Activated naive CD4-positive, alpha-beta T cell treated with anti-CD3 and anti-CD28 coated beads, Interleukin-2, amount 50 U/mL, for 16 hours (primary cell): ENCODE measurements around the gene PFN3.
"Not testable (repeated sequence)": the region's sequence is repeated elsewhere in the genome, so short reads cannot be mapped to it uniquely, and the experiment has no call there.

Experiments used
- DNase-seq: peaks from one replicate; pipeline ENCODE4 v3.0.0-alpha.2; 2020

The PFN3 gene

DNA sequence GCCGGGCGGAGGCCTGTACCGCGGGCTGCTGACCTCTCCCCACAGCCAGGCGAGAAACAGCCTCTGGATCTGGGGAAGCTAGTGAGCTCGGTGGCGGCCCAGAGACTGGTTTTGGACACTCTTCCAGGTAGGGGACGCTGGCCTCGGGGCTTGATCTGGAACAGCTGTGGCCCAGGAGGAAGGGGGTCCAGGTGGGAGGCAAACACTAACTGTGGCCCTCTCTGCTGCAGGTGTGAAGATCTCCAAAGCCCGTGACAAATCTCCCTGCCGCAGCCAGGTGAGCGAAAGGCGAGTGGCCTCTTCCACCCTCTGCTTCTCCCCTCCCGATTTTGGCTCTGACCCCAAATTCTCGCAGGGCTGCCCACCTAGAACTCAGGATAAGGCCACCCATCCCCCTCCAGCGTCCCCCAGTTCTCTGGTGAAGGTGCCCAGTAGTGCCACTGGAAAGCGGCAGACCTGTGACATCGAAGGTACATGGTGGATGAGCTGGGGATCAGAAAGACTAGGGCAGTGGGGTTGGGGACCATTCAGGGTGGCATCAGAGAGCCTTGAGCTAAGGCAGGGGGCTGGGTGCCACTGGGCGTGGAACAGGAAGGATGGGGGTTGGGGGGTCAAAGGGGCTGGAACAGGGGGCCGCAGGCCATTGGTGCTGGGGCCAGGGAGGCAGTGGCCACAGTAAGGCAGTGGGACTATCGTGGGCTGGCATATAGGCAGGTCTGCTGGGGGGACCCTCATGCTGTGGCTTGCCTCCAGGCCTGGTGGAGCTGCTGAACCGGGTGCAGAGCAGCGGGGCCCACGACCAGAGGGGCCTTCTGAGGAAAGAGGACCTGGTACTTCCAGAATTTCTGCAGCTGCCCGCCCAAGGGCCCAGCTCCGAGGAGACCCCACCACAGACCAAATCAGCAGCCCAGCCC, 29.1 kb downstream of the PFN3 start:
- no peak for DNase-seq

DNA sequence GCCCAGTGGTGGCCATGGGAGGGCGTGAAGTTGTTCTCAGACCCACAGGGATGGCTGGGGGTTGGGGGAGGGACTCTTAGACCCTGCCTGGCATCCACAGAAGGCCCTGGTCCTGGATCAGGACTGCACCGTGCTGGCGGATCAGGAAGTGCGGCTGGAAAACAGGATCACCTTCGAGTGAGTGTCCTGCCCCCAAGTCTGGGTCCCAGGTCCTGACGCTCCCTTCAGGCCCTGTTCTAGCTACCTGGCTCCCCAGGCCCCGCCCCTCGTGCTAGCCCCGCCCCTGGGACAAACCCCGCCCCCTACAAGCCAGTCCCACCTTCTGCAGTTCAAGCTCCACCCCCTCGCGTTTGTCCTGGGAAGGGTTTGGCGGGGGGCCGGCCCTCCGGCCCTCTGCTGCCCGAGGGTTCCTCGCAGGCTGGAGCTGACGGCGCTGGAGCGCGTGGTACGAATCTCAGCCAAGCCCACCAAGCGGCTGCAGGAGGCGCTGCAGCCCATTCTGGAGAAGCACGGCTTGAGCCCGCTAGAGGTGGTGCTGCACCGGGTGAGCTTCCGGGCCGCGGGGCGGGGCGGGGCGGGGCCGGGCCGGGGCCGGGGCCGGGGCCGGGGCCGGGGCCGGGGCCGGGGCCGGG, 29.9 kb downstream of the PFN3 start:
- peak; percentile 54 for DNase-seq

DNA sequence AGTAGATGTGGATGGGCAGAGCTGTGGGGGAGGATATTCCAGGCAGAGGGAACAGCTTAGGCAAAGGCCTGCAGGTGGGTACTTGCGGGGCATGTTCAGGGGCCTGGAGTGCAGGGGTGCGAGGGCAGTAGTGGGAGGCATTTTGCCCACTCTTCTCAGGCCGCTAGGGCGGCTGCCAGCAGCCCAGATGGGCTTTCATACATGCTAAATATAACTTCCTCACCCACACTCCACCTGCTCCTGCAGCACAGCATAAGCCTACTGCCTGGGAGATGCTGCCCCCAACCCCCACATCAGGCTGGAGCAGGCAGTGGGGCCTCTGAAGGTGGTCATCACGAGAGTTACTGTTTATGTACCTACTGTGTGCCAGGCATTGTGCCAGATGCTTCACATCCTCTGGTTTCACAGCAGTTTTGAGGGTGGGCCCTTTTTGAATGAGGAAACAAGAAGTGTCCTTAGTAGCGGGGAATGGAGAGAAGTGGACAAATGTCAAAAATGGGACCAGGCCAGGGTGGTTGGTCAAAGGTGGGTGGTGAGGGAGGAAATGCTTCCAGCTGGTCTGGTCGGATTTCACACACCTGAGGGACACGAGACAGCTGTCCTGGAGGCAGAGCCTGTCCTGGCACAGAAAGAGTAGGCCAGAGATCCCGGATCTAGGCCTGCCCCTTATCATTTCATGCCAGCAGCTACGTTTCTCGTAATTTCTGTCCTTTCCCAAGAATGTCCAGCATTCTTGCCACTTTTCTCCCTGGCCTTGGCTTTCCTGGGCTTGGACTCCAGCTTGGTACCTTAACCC, 30.6 kb downstream of the PFN3 start:
- DNase-seq: no peak

DNA sequence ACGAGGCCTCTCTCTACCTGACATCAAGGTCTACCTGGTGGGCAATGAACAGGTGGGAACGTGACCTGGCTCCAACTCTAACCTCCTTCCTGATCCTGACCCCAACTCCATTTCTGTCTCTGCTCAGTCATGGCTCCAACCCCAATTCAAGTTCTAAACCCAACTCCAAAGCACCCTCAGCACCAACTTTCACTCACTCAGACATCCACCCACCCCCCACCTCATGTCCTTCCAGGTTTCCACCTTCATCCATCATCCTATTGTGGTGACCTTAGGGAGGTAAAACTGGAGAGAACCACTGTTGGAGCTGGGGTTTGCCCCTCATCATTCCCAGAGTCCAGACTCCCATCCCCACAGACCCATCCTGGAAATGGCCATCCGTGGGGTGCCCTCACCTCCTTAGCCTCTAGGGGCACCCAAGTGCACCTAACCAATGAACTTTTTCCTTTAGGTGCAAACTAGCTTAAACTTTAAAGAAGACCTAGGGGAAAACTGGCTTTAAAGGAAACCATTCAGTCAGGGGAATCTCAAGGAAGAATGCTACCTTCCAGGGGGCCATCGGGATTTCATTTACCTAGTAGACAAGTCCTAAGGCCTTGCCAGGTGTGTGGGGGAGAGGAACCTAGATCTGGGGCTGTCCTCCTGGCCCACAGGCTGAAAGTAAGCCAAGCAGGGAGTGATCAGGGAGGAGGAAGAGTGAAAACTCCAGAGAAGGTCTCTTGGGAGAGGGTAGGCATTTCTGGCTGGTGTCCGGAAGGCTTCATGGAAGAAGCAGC, 31.4 kb downstream of the PFN3 start:
- DNase-seq: peak; percentile 40

DNA sequence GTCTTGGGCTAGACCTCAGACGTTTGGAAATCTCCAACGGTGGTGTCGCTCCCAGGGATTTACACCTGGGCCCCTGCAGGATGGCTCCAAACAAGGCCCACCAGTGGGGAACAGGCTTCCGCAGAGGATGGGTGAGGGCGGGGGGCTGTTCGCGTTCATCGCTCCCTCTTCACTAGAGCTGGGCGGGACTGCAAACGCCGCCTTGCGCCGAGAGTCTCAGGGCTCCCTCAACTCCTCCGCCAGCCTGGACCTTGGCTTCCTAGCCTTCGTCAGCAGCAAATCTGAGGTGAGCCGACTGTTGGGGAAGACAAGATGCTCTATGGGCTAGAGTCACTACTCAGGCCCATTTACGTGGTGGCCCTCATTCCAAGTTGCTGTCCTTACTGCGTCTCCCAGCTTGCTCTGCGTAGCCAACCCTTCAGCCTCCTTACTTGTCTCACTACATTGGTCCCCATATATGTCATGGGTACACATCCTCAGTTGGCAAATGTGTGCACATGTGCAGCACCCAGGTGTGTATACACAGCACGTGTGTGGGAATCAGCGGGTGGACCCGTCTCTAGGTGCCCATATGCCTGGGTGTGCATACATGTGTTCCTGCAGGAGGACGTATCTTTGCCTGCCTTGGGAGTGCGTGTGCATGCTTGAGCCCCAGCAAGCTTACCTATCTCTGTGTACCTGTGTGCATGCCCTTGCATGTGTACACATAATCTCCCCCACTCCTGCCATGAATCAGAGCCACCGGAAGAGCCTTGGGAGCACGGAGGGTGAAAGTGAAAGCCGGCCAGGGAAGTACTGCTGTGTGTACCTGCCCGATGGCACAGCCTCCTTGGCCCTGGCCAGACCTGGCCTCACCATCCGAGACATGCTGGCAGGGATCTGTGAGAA, 32.2 kb downstream of the PFN3 start:
- no peak for DNase-seq

DNA sequence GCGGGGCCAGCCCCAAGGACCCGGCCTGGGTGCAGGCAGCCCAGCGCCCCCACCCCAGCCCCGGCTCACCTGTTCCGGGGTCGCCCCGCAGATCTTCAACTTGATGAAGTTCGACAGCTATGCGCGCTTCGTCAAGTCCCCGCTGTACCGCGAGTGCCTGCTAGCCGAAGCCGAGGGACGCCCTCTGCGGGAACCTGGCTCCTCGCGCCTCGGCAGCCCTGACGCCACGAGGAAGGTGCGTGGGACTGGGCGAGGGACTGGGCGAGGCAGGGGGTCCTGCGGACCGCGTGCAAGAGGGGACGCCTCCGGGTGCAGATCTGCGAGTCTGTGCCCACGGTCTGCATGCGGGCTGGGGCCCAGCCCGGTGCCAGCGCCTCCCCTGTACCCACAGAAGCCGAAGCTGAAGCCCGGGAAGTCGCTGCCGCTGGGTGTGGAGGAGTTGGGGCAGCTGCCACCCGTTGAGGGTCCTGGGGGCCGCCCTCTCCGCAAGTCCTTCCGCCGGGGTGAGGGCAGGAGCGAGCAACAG, 33.1 kb downstream of the PFN3 start:
- no peak for DNase-seq

DNA sequence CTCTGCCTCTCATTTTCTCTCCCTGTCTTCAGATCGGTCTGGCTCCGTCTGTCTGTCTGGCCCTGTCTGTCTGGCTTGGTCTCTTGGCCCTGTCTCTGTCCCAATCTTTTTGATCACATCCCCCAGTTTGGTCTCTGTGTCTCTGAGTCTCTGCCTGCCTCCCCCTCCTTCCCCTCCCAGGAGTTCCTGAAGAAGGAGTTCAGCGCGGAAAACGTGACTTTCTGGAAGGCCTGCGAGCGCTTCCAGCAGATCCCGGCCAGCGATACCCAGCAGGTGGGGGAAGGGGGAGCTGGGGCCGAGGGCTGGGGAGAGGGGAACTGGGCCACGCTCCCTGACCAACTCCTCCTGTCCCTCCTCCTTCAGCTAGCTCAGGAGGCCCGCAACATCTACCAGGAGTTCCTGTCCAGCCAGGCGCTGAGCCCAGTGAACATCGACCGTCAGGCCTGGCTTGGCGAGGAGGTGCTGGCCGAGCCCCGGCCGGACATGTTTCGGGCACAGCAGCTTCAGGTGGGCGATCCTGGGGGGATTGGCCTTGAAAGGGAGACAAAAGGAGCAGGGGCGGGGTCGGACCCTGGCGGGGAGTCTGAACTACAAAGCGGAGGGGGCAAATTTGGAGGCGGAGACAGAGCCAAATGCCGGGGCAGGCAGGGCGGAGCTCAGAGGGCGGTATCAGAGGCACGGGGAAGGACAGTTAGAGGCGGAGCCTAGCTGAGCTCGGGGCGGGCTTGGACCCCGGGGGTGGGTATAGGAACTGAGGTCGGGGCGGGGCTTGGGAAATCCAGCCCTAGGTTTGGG, 33.7 kb downstream of the PFN3 start:
- no peak for DNase-seq

DNA sequence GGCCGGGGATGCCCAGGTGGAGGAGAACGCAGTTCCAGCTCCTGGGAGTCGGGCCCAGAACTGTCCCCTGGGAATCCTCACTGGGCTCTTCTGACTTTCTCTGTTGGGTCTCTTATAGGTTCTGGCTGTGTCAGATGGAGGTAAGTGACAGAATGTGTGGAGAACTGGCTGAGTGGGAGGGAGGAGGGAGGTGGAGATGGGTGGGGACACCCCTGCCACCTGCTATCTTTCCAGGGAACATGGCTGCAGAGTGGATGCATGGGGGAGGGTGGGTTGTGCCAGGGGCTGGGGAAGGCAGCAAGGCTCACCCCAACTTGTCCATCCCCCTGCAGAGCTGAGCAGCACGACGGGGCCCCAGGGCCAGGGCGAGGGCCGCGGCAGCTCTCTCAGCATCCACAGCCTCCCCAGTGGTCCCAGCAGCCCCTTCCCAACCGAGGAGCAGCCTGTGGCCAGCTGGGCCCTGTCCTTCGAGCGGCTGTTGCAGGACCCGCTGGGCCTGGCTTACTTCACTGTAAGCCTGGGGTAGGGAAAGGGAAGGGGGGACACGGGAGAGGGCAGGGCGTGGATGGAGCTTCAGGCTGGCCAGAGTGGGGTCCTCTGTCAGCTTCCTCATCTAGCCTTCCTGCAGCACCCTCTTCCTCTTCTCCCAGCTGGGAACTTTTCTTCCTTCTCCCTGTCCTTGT, 34.5 kb downstream of the PFN3 start:
- no peak for DNase-seq

DNA sequence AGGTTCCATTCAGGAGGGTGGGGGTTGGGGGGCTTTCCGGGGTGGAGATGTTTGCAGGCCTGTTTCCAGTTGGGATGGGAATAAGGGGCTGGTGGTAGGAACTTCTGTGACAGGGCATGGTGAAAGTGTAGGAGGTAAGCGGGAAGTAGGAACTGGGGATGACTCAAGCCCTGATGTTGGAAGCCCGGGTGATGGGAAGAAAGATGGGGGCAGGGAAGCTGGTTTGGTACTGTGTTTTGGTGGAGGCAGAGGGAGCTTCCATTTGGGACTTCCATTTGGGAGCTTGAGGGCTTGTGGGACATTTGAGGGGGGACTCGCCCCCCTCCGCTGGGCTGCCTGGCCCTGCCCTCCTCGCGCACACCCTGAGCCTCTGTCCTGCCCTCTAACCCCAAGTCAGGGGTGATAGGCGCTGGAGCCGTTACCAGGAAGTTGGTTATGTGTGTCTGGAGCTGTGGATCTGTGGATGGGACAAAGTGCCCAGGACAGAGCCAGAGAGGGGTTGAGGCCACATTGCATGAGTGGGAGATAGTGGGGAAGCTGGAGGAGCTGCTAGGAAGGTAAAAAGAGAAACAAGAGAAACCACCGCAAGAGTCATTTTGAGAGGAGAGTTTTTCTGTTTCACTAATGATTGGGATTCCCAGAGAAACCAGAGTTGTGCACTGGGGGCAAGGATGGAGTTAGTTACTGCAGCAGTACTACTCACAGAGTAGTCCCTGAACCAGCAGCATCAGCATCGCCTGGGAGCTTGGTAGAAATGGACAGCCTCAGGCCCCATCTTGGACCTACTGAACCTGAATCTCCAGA, 36.1 kb downstream of the PFN3 start:
- DNase-seq: no peak

DNA sequence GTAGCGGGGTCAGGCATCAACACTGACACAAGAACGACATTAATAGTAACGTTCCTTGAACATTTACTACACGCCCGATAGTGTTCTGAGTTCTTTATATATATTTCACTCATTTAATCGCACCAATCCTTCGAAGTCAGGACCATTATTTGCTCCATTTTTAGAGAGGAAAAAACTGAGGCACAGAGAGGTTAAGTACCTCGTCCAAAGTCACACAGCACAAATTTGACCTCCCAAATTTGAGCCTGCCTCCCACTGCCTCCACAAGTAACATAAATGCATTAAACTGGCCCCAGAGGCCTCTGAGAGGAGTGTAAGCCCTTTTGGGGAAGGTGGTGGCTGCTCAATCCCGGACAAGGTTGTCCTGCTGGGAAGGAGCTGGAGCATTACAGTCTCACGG, 36.9 kb downstream of the PFN3 start:
- DNase-seq: no peak

DNA sequence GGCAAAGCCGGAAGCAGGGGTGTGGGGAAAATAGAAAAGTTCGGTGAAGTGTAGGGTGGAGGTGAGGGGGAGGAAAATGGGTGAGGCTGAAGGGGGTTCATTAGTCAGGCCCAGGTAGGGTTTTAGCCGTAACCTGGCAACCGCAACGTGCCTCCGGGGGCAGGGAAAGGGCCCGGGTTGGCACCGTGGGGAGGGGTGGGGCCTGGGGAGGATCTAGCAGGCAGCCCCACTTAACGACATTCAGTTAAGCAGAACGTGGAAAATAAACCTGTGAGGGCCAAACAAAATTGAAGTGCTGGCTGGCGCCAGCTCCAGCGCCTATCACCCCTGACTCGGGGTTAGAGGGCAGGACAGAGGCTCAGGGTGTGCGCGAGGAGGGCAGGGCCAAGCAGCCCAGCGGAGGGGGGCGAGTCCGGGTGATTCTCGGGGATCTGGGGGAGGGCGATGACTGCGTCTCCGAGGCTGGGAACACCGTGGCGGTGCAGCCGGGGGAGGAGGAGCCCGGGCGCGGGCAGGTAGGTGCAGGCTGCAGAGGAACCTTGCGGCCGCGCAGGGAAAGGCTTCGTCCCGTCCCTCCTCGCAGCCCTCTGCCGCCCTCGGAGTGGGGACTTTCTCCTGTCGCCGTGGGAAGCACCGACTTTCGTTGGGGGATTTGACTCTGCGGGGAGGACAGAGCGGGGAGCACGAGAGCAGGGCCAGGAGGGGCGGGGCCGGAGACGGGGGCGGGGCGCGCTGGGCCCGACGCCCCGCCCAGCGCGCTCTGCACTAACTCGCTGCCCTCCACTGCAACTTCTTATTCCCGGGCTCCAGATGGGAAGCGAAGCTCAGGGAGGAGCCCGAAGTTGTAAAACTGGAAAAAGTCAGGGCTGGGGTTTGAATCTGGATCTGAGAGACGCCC, 37.6 kb downstream of the PFN3 start:
- DNase-seq: peak; percentile 69

DNA sequence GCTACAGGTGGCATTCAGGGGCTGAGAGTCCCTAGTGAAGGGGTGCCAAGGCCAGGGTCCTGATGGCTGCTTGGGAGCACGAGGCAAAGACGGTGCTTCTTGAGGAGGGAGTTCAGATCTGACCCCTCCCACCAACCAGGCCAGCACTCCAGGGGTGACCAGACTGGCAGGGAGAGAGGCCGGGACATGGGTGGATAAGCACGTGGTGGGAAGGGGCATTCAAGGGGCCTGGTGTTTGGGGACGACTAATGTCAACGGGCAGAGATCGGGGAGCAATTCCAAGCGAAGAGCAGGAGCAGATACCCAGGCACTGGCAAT, 38.2 kb downstream of the PFN3 start:
- DNase-seq: no peak

DNA sequence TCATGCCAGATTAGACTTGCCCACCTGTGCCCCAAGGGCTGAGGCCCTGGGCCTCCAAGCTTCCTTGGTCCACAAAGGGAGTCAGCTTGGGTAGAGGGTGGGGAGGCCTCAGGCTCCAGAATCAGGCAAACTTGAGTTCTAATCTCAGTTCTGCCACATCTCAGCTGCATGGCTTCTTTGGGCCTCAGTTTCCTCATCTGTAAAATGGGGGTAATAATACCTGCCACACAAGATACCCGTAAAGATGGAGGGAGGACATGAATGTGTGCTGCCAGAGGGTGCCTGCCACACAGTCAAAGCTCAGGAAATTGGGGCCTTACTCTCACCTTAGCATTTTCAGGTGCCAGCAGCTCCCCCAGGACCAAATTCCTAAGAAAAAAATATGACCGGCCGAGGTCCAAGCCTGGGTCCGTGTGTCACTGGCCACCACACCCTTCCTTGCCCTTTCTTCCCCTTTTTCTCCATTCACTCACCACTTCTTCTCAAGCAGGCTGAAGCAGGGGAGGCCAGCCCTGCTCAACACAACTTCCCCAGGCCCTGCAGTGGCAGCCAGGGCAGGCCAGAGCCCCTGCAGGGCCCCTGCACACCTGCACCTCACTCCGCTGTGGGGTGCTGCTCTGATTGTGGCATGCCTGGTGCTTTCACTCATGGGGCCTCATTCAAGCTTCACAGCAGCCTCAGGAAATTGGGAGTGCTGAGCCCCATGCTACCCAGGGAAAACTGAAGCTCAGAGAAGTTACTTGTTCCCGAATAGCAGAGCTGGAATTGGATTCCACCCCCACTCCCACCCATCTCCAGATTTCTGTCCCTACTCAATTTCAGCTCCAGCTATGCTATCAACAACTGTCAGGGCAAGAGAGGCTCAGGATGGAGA, 38.8 kb downstream of the PFN3 start:
- DNase-seq: no peak

DNA sequence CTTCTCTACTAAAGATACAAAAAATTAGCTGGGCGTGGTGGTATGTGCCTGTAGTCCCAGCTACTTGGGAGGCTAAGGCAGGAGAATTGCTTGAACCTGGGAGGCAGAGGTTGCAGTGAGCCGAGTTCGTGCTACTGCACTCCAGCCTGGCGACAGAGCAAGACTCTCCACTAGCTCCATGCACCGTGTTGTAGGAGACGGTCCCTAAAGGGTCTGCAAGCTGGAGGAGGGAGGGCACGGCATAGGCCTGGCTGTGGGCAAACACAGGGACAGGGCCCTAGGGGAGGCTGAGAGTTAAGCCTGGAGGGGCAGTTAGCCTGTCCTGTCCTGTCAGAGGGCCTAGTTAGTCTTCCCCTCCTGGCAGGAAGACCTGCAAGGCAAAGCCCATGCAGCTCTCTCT, 39.7 kb downstream of the PFN3 start:
- DNase-seq: not testable (repeated sequence)

DNA sequence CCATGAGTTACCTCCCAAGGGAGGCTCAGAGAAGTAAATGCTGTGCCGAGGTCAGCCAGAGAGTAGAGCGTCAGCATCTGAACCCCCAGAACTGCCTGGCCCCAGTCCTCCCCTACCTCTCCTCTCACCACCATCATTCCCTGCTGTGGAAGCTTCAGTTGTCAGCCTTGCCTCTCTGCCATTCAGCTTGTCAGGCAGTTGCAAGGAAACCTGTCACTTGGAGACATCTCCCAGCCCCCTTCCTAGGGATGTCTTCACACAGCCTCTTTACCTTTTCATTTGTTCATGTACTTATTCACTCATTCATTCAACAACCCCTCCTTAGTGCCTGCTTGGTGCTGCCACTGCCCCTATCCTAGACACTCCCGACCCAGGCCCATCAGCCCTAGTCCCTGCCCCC, 40.6 kb downstream of the PFN3 start:
- DNase-seq: no peak

DNA sequence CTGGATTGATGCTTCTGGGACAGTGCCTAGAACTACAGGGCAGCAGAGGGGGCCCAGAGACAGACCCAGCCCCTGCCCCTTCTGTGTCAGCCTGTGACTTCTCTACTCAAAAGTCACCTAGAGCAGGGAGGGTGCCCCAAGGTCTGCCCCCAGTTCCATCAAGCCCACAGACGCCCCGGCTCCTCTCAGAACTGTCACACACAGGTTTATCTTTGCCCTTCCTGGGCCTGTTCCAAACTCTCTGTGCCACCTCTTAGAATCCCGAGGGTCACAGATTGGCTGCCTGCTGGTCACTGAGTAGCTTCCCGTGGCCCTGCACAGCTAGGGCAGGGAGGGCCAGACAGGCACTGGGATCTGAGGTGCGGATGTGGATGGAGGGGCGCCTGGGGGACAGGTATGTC, 41.0 kb downstream of the PFN3 start:
- DNase-seq: no peak

DNA sequence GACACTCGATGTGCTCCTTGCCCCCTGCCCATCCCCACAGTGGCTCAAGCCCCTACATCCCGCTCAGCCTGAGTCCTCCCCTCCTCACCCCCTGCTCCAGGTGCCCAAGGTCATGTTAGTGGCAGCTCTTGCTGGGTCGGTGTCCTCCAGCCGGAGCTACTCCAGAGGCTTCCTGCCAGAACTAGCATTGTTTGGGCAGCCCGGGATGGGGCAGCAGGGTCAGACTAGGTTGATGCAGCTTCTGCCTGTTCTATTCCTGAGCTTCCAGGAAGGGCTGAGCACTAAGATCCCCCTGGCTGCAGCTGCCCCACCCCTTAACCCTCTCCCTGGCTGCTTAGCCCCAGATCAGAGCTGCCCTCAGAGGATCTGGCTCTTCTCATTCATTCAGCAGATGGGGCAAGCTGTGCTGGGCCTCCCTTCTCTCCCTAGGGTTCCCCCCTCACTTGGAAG, 42.1 kb downstream of the PFN3 start:
- no peak for DNase-seq
